ENCODE data around the gene PDIK1L.

The PDIK1L gene

GRCh38 chr1:26111530-26112406 lies at the start of gene PDIK1L:
TSS of gene PDIK1L (plus strand) at chr1:26111824. CDS start at chr1:26114309, 2,485 bp downstream.
- DNase-seq: peak; percentile 90

GRCh38 chr1:26064553-26064952 lies 47.1 kb upstream of the PDIK1L start:
- peak; percentile 65 for DNase-seq

- DNase-seq: no peak
These were observed 45.5 kb upstream of the PDIK1L start for GRCh38 chr1:26066160-26066559.

GRCh38 chr1:26066857-26067256 lies 44.8 kb upstream of the PDIK1L start:
- no peak for DNase-seq

GRCh38 chr1:26067432-26067911 lies 44.2 kb upstream of the PDIK1L start, which contains the start of gene TRIM63:
TSS of gene TRIM63 (minus strand) at chr1:26067630. CDS start at chr1:26067494, 136 bp downstream.
- no peak for DNase-seq

GRCh38 chr1:26069941-26070295 lies 41.7 kb upstream of the PDIK1L start:
- no peak for DNase-seq

GRCh38 chr1:26070296-26070962 lies 41.2 kb upstream of the PDIK1L start:
- no peak for DNase-seq

GRCh38 chr1:26070963-26071342 lies 40.7 kb upstream of the PDIK1L start:
- DNase-seq: no peak

- DNase-seq: no peak
These were observed 39.3 kb upstream of the PDIK1L start for GRCh38 chr1:26072305-26072704.

GRCh38 chr1:26075421-26076144 lies 36.0 kb upstream of the PDIK1L start:
- no peak for DNase-seq

GRCh38 chr1:26077524-26077923 lies 34.1 kb upstream of the PDIK1L start:
- no peak for DNase-seq

GRCh38 chr1:26078286-26079177 lies 33.1 kb upstream of the PDIK1L start:
- DNase-seq: no peak

- DNase-seq: no peak
These were observed 32.5 kb upstream of the PDIK1L start for GRCh38 chr1:26079178-26079563.

- DNase-seq: no peak
These were observed 31.4 kb upstream of the PDIK1L start for GRCh38 chr1:26079960-26080814.

- DNase-seq: no peak
These were observed 30.2 kb upstream of the PDIK1L start for GRCh38 chr1:26081267-26082019.

GRCh38 chr1:26082020-26082350 lies 29.6 kb upstream of the PDIK1L start:
- no peak for DNase-seq

- no peak for DNase-seq
These were observed 28.4 kb upstream of the PDIK1L start for GRCh38 chr1:26083208-26083607.

GRCh38 chr1:26084091-26084561 lies 27.5 kb upstream of the PDIK1L start:
- DNase-seq: no peak

- DNase-seq: no peak
These were observed 26.8 kb upstream of the PDIK1L start for GRCh38 chr1:26084844-26085243.

- DNase-seq: no peak
These were observed 22.5 kb upstream of the PDIK1L start for GRCh38 chr1:26089125-26089524.

GRCh38 chr1:26090893-26091292 lies 20.7 kb upstream of the PDIK1L start:
- DNase-seq: no peak
